ENCODE data around the gene TMUB1.

Gene TMUB1

GRCh38 chr7:151114151-151115090 is 31.1 kb upstream of the TMUB1 start:
- Histone ChIP-seq H3K4me1 (ENCODE audit: control insufficient read depth, insufficient read depth, low read length, poor library complexity, severe bottlenecking) (peaks cover 30% of the 10 kb centered on the region), H3K27ac (ENCODE audit: insufficient read depth, low read length, poor library complexity, severe bottlenecking) (no peak overlapping the region), H3K36me3 (ENCODE audit: control insufficient read depth, insufficient read depth, low read length) (peaks cover 10% of the 10 kb centered on the region), H3K27me3 (replicated peaks; ENCODE audit: control insufficient read depth, insufficient read depth, low read length, poor library complexity, severe bottlenecking) (no peaks in the 10 kb centered on the region), H3K4me3 (ENCODE audit: insufficient read depth, low read depth, low read length, poor library complexity, severe bottlenecking) (no peak overlapping the region), H3K9me3 (ENCODE audit: control insufficient read depth, low read length) (no peaks in the 10 kb centered on the region)
- no peak for DNase-seq

- no peak for DNase-seq
- H3K27ac ChIP-seq (ENCODE audit: insufficient read depth, low read length, poor library complexity, severe bottlenecking) = no peak overlapping the region
- no peak overlapping the region for H3K4me3 ChIP-seq (ENCODE audit: insufficient read depth, low read depth, low read length, poor library complexity, severe bottlenecking)
- H3K4me1 ChIP-seq (ENCODE audit: control insufficient read depth, insufficient read depth, low read length, poor library complexity, severe bottlenecking) = peaks cover 30% of the 10 kb centered on the region
- peaks cover under 1% of the 10 kb centered on the region for H3K36me3 ChIP-seq (ENCODE audit: control insufficient read depth, insufficient read depth, low read length)
- no peaks in the 10 kb centered on the region for H3K9me3 ChIP-seq (ENCODE audit: control insufficient read depth, low read length)
- no peaks in the 10 kb centered on the region for H3K27me3 ChIP-seq (replicated peaks; ENCODE audit: control insufficient read depth, insufficient read depth, low read length, poor library complexity, severe bottlenecking)
Observed at GRCh38 chr7:151113344-151114150, 30.3 kb upstream of the TMUB1 start.

DNA sequence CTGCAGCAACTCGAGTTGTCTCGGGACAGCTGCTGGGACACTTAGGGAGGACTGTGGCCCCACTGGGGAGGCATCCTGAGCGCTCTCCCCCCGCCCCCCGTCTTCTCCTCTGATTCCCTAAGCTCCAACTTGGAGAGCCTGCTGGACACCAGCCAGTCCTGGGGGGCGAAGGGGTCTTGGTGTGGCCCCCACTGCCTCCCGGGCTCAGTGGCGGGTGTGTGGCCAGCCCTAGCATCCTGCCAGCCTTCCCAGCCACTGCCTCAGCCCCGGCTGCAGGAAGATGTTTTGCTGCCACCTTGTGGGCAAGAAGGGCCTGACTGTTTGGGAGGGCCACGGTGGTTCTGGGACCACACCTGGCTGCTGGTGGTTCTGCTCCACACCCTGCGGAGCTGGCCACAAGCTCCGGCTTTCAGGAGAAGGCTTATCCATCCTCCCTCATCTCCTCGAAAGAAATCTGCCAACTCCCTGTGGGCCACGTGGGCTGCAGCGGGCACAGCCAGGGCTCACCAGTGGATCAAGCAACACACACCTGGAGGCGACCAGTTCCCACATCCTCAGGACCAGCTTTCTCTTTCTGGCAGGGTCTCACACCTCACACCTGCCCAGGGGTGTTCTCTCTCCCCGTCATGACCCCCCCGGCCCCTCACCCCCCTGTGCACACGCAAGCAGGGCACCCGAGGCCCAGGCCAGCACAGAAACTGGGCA is 27.8 kb upstream of the TMUB1 start:
- Histone ChIP-seq H3K27ac (ENCODE audit: insufficient read depth, low read length, poor library complexity, severe bottlenecking) (no peak overlapping the region), H3K9me3 (ENCODE audit: control insufficient read depth, low read length) (no peaks in the 10 kb centered on the region), H3K36me3 (ENCODE audit: control insufficient read depth, insufficient read depth, low read length) (no peaks in the 10 kb centered on the region), H3K4me1 (ENCODE audit: control insufficient read depth, insufficient read depth, low read length, poor library complexity, severe bottlenecking) (peaks cover 9% of the 10 kb centered on the region), H3K27me3 (replicated peaks; ENCODE audit: control insufficient read depth, insufficient read depth, low read length, poor library complexity, severe bottlenecking) (no peaks in the 10 kb centered on the region), H3K4me3 (ENCODE audit: insufficient read depth, low read depth, low read length, poor library complexity, severe bottlenecking) (no peak overlapping the region)
- peak; percentile 51 to 56 (median 54) for DNase-seq

- no peak overlapping the region for H3K4me3 ChIP-seq (ENCODE audit: insufficient read depth, low read depth, low read length, poor library complexity, severe bottlenecking)
- no peak overlapping the region for H3K27ac ChIP-seq (ENCODE audit: insufficient read depth, low read length, poor library complexity, severe bottlenecking)
- H3K36me3 ChIP-seq (ENCODE audit: control insufficient read depth, insufficient read depth, low read length) = no peaks in the 10 kb centered on the region
- no peaks in the 10 kb centered on the region for H3K27me3 ChIP-seq (replicated peaks; ENCODE audit: control insufficient read depth, insufficient read depth, low read length, poor library complexity, severe bottlenecking)
- H3K4me1 ChIP-seq (ENCODE audit: control insufficient read depth, insufficient read depth, low read length, poor library complexity, severe bottlenecking) = peaks cover 3% of the 10 kb centered on the region
- no peak for DNase-seq
- no peaks in the 10 kb centered on the region for H3K9me3 ChIP-seq (ENCODE audit: control insufficient read depth, low read length)
Observed at GRCh38 chr7:151110236-151110940, 27.1 kb upstream of the TMUB1 start.

- no peak overlapping the region for H3K27ac ChIP-seq (ENCODE audit: insufficient read depth, low read length, poor library complexity, severe bottlenecking)
- peaks cover 3% of the 10 kb centered on the region for H3K36me3 ChIP-seq (ENCODE audit: control insufficient read depth, insufficient read depth, low read length)
- no peaks in the 10 kb centered on the region for H3K9me3 ChIP-seq (ENCODE audit: control insufficient read depth, low read length)
- H3K4me1 ChIP-seq (ENCODE audit: control insufficient read depth, insufficient read depth, low read length, poor library complexity, severe bottlenecking) = peaks cover 2% of the 10 kb centered on the region
- no peaks in the 10 kb centered on the region for H3K27me3 ChIP-seq (replicated peaks; ENCODE audit: control insufficient read depth, insufficient read depth, low read length, poor library complexity, severe bottlenecking)
- no peak overlapping the region for H3K4me3 ChIP-seq (ENCODE audit: insufficient read depth, low read depth, low read length, poor library complexity, severe bottlenecking)
- no peak for DNase-seq
Observed at GRCh38 chr7:151109094-151110048, 26.1 kb upstream of the TMUB1 start.

GRCh38 chr7:151107882-151108281 is 24.6 kb upstream of the TMUB1 start:
- H3K9me3 ChIP-seq (ENCODE audit: control insufficient read depth, low read length) = no peaks in the 10 kb centered on the region
- no peak for DNase-seq
- H3K27ac ChIP-seq (ENCODE audit: insufficient read depth, low read length, poor library complexity, severe bottlenecking) = no peak overlapping the region
- peaks cover 3% of the 10 kb centered on the region for H3K36me3 ChIP-seq (ENCODE audit: control insufficient read depth, insufficient read depth, low read length)
- no peak overlapping the region for H3K4me3 ChIP-seq (ENCODE audit: insufficient read depth, low read depth, low read length, poor library complexity, severe bottlenecking)
- H3K4me1 ChIP-seq (ENCODE audit: control insufficient read depth, insufficient read depth, low read length, poor library complexity, severe bottlenecking) = no peaks in the 10 kb centered on the region
- H3K27me3 ChIP-seq (replicated peaks; ENCODE audit: control insufficient read depth, insufficient read depth, low read length, poor library complexity, severe bottlenecking) = no peaks in the 10 kb centered on the region

DNA sequence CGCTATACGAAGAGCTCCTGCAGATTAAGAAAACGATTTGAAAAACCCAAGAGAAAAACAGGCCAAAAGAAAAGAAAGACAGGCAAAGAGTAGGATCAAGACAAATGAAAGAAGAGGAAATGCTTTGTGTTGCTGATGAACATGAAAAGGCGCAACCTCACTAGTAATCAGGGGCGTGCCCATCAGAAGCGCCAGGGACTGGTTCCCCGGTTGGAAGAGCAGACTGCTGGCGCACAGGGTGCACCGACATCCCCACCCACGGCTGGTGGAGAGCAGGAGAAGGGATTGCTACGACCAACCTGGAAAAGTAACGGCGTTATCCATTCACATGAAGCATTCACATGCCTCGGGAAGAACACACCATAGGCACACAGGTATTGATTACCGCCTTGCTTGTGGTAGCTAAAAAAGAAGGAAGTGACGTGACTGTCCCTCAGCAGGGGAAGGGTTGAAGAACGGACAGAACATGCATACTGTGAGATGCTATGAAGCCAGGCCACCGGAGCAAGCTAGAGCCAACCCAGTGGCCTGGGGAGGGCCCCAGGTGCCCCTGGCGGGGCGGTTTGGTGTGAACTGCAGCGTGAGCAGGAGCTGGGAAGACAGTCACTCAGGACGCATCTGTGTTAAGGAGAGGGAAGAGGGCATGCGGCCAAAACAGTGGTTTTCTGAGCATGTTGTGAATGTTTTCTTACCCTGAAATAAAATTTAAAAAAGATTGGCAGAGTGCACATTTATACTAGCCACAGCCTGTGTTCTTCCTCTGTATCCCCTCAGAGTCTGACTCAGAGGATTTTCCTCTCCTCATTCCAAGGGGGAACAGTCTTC is 21.3 kb upstream of the TMUB1 start:
- DNase-seq = no peak
- Histone ChIP-seq H3K36me3 (ENCODE audit: control insufficient read depth, insufficient read depth, low read length) (peaks cover 3% of the 10 kb centered on the region), H3K27ac (ENCODE audit: insufficient read depth, low read length, poor library complexity, severe bottlenecking) (no peak overlapping the region), H3K27me3 (replicated peaks; ENCODE audit: control insufficient read depth, insufficient read depth, low read length, poor library complexity, severe bottlenecking) (no peaks in the 10 kb centered on the region), H3K4me3 (ENCODE audit: insufficient read depth, low read depth, low read length, poor library complexity, severe bottlenecking) (no peak overlapping the region), H3K9me3 (ENCODE audit: control insufficient read depth, low read length) (no peaks in the 10 kb centered on the region), H3K4me1 (ENCODE audit: control insufficient read depth, insufficient read depth, low read length, poor library complexity, severe bottlenecking) (no peaks in the 10 kb centered on the region)

DNA sequence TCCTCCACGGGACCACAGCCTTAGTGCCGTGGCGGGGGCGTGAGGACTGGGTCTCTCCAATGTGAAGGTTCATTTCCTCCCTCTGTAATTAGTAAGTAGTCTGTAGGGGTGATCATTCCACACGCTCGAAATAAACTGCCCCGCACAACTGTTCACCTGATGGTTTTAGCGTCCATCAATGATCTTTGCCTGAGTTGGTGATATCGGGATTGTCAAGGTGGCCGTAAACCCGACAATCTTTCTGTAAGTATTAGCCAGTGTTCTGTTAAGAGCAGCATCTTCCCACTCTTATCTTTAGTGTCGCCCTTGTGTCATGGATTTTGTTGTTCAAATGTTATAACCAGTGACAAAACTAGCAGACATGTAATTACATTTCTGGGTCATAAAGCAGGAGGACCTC is 20.7 kb upstream of the TMUB1 start:
- no peak for DNase-seq
- no peaks in the 10 kb centered on the region for H3K9me3 ChIP-seq (ENCODE audit: control insufficient read depth, low read length)
- peaks cover 3% of the 10 kb centered on the region for H3K36me3 ChIP-seq (ENCODE audit: control insufficient read depth, insufficient read depth, low read length)
- no peaks in the 10 kb centered on the region for H3K27me3 ChIP-seq (replicated peaks; ENCODE audit: control insufficient read depth, insufficient read depth, low read length, poor library complexity, severe bottlenecking)
- H3K4me1 ChIP-seq (ENCODE audit: control insufficient read depth, insufficient read depth, low read length, poor library complexity, severe bottlenecking) = no peaks in the 10 kb centered on the region
- H3K4me3 ChIP-seq (ENCODE audit: insufficient read depth, low read depth, low read length, poor library complexity, severe bottlenecking) = no peak overlapping the region
- no peak overlapping the region for H3K27ac ChIP-seq (ENCODE audit: insufficient read depth, low read length, poor library complexity, severe bottlenecking)

Measured in effector memory CD4-positive, alpha-beta T cell (primary cell).